ENCODE measurements around the gene LMF1.

DNA sequence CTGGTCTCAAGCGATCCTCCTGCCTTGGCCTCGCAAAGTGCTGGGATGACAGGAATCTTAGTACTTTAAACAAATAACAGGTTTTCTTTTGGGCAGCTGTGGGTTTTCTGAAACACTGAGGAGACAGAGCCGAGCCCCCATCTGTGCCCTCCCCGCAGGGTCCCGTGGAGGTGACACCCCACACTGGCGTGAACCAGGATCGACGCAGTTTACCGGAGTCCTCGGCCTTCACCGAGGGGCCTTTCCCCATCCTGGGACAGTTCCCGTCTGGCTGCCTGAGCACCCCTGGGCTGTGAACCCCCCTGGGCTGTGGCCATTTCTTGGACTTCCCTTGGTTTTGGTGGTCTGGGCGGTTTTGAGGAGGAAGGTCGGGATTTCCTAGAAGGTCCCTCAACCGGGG, 154.9 kb downstream of the LMF1 start:
- TF ChIP-seq ASH2L (IDR thresholded peaks at IDR 0.05; ENCODE audit: low read length) (no peak), SIN3A (conservative IDR thresholded peaks at IDR 0.05 in 1 of 2, IDR thresholded peaks at IDR 0.05 in 1 of 2; ENCODE audit: low read depth in 1 of 2, low read length in 2 of 2) (no peak), SP2 (IDR thresholded peaks at IDR 0.05; ENCODE audit: low read length) (no peak), CHD2 (IDR thresholded peaks at IDR 0.05; ENCODE audit: low read length) (no peak), POLR2A (IDR thresholded peaks at IDR 0.05; ENCODE audit: control extremely low read depth in 1 of 2, low read depth in 2 of 2, low read length in 2 of 2) (no peak), CEBPB (IDR thresholded peaks at IDR 0.05; ENCODE audit: low read depth, low read length) (no peak)
- TF ChIP-seq, protein P1, sequence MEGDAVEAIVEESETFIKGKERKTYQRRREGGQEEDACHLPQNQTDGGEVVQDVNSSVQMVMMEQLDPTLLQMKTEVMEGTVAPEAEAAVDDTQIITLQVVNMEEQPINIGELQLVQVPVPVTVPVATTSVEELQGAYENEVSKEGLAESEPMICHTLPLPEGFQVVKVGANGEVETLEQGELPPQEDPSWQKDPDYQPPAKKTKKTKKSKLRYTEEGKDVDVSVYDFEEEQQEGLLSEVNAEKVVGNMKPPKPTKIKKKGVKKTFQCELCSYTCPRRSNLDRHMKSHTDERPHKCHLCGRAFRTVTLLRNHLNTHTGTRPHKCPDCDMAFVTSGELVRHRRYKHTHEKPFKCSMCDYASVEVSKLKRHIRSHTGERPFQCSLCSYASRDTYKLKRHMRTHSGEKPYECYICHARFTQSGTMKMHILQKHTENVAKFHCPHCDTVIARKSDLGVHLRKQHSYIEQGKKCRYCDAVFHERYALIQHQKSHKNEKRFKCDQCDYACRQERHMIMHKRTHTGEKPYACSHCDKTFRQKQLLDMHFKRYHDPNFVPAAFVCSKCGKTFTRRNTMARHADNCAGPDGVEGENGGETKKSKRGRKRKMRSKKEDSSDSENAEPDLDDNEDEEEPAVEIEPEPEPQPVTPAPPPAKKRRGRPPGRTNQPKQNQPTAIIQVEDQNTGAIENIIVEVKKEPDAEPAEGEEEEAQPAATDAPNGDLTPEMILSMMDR (IDR thresholded peaks at IDR 0.05; ENCODE audit: control extremely low read depth in 1 of 3, insufficient read depth in 1 of 3, low read depth in 1 of 3, low read length in 3 of 3), result no peak
- TF ChIP-seq, protein P2, sequence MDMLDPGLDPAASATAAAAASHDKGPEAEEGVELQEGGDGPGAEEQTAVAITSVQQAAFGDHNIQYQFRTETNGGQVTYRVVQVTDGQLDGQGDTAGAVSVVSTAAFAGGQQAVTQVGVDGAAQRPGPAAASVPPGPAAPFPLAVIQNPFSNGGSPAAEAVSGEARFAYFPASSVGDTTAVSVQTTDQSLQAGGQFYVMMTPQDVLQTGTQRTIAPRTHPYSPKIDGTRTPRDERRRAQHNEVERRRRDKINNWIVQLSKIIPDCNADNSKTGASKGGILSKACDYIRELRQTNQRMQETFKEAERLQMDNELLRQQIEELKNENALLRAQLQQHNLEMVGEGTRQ (IDR thresholded peaks at IDR 0.05; ENCODE audit: low read length), result no peak

All from H1 (cell line).